Liver (tissue), 9 donors: Measurements from ENCODE around the gene USHBP1. TPM values are rescaled to one million over a fixed set of nuclear protein-coding genes. Genes with fewer than 3 reads are reported as not detected.

Source experiments
- DNase-seq: peaks from one replicate; pipeline ENCODE4 v3.0.0-alpha.2; 2017; ENCODE audit warnings: low spot score
- H3K27ac ChIP-seq, 2 donors: one replicate each; pipeline ENCODE4 v1.7.0; 2013; ENCODE audit warnings: inconsistent platforms in 2 of 2, low read length in 2 of 2, control low read depth in 1 of 2, low read depth in 1 of 2, mild to moderate bottlenecking in 1 of 2
- H3K27me3 ChIP-seq, 4 donors: one replicate each; pipeline versions ENCODE4 v1.6.1 to v1.7.0; 2013; ENCODE audit warnings: low read length in 3 of 4, inconsistent platforms in 1 of 4, mild to moderate bottlenecking in 1 of 4, moderate library complexity in 1 of 4; ENCODE audit not compliant: control insufficient read depth in 4 of 4, insufficient read depth in 4 of 4
- H3K36me3 ChIP-seq, 4 donors: one replicate each; pipeline versions ENCODE4 v1.6.1 to v1.7.0; 2013; ENCODE audit warnings: low read length in 3 of 4, mild to moderate bottlenecking in 3 of 4, low read depth in 1 of 4, moderate library complexity in 1 of 4; ENCODE audit not compliant: control insufficient read depth in 4 of 4, insufficient read depth in 3 of 4
- H3K4me1 ChIP-seq, 4 donors: one replicate each; pipeline versions ENCODE4 v1.6.1 to v1.7.0; 2013; ENCODE audit warnings: low read length in 3 of 4, mild to moderate bottlenecking in 3 of 4, moderate library complexity in 1 of 4; ENCODE audit not compliant: control insufficient read depth in 4 of 4, insufficient read depth in 4 of 4
- H3K4me3 ChIP-seq, 3 donors: one replicate each; pipeline versions ENCODE4 v1.6.1 to v1.7.0; 2013; ENCODE audit warnings: low read length in 3 of 3, control low read depth in 1 of 3, low read depth in 1 of 3, mild to moderate bottlenecking in 1 of 3
- H3K9ac ChIP-seq, 2 donors: one replicate each; pipeline ENCODE4 v1.7.0; 2013; ENCODE audit warnings: low read length in 2 of 2, mild to moderate bottlenecking in 2 of 2, moderate library complexity in 2 of 2, control low read depth in 1 of 2, low read depth in 1 of 2
- H3K9me3 ChIP-seq, 4 donors: one replicate each; pipeline versions ENCODE4 v1.6.1 to v1.7.0; 2013; ENCODE audit warnings: low read length in 3 of 4; ENCODE audit not compliant: control insufficient read depth in 4 of 4
- ATF3 ChIP-seq: IDR thresholded peaks from 2 replicates; pipeline ENCODE4 v1.6.1; 2016; ENCODE audit warnings: antibody characterized with exemption
- CTCF ChIP-seq: fragments of 150-350 bp; IDR thresholded peaks from 2 replicates; pipeline ENCODE4 v1.5.1; 2017; ENCODE audit warnings: improper control_type of control experiment, low read depth, low read length; ENCODE audit not compliant: missing input control
- EGR1 ChIP-seq, 2 donors: IDR thresholded peaks; 2 replicates each; pipeline ENCODE4 v1.6.1; 2016 to 2018; ENCODE audit warnings: antibody characterized with exemption in 2 of 2, low read depth in 2 of 2
- GABPA ChIP-seq, 2 donors: IDR thresholded peaks in 1 of 2; conservative IDR thresholded peaks in 1 of 2; 2 replicates each; pipeline ENCODE4 v1.6.1; 2016; ENCODE audit warnings: antibody characterized with exemption in 2 of 2, mild to moderate bottlenecking in 1 of 2, moderate library complexity in 1 of 2
- HNF4A ChIP-seq, 2 donors: conservative IDR thresholded peaks; 2 replicates each; pipeline ENCODE4 v1.6.1; 2016; ENCODE audit warnings: antibody characterized with exemption in 2 of 2, mild to moderate bottlenecking in 2 of 2
- HNF4G ChIP-seq: IDR thresholded peaks from 2 replicates; pipeline ENCODE4 v1.6.1; 2016; ENCODE audit warnings: antibody characterized with exemption
- JUND ChIP-seq, 2 donors: IDR thresholded peaks; 2 replicates each; pipeline ENCODE4 v1.6.1; 2016; ENCODE audit warnings: antibody characterized with exemption in 2 of 2
- NR2F2 ChIP-seq: IDR thresholded peaks from 2 replicates; pipeline ENCODE4 v1.6.1; 2016; ENCODE audit warnings: antibody characterized with exemption
- RAD21 ChIP-seq, 2 donors: IDR thresholded peaks; 2 replicates each; pipeline ENCODE4 v1.6.1; 2016; ENCODE audit warnings: antibody characterized with exemption in 2 of 2, mild to moderate bottlenecking in 2 of 2
- RXRA ChIP-seq, 2 donors: IDR thresholded peaks; 2 replicates each; pipeline ENCODE4 v1.6.1; 2017 to 2018; ENCODE audit warnings: antibody characterized with exemption in 2 of 2, mild to moderate bottlenecking in 1 of 2
- SP1 ChIP-seq: IDR thresholded peaks from 2 replicates; pipeline ENCODE4 v1.6.1; 2018; ENCODE audit warnings: antibody characterized with exemption, mild to moderate bottlenecking
- TAF1 ChIP-seq: conservative IDR thresholded peaks from 2 replicates; pipeline ENCODE4 v1.6.1; 2016; ENCODE audit warnings: antibody characterized with exemption, mild to moderate bottlenecking
- YY1 ChIP-seq: IDR thresholded peaks from 2 replicates; pipeline ENCODE4 v1.6.1; 2016; ENCODE audit warnings: antibody characterized with exemption, mild to moderate bottlenecking
- whole genome bisulfite sequencing: extraction: QIAGEN DNeasy Blood & Tissue Kit; methylation state at CpG from one replicate; pipeline ENCODE4 v1.1.7; 2013; 5-methylcytosine and 5-hydroxymethylcytosine counted together
- polyA plus RNA-seq, 2 donors: library from polyadenylated mRNA; stranded (reverse) in 1 of 2; unstranded in 1 of 2; fragments of 200-250 nt in 1 of 2; fragments of >200 nt in 1 of 2; fragmentation: Nextera tagmentation in 1 of 2; extraction: Ambion mirVana in 1 of 2; gene quantifications; one replicate each; pipeline versions ENCODE4 v1.2.1 to v1.2.3, GENCODE V29; 2013 to 2015
- total RNA-seq, 2 donors: library from RNA; depleted of rRNA; stranded (reverse); fragments of >200 nt; gene quantifications; one replicate each; pipeline ENCODE4 v1.2.3, GENCODE V29; 2014
- TF ChIP-seq, protein P1 (sequence below): IDR thresholded peaks from 2 replicates; pipeline ENCODE4 v1.6.1; 2016; ENCODE audit warnings: antibody characterized with exemption
- donor health status: healthy.
- donor health status: healthy.
- donor health status: healthy.
- donor health status: healthy.
- donor health status: healthy.

Gene USHBP1
- total and polyA plus RNA-seq, 4 donors, result 1.2 to 2.6 (median 1.9) TPM

- no peak for DNase-seq
- Histone ChIP-seq H3K9ac (peak overlapping the region in 1 of 2 donors; percentile 60), H3K4me1 (peaks cover 19 to 61% (median 56%) of the 10 kb centered on the region in 4 donors), H3K36me3 (no peaks in the 10 kb centered on the region), H3K4me3 (peak overlapping the region; percentile 75 to 89 (median 88)), H3K9me3 (no peaks in the 10 kb centered on the region), H3K27me3 (no peaks in the 10 kb centered on the region), H3K27ac (peak overlapping the region; percentile 81)
- WGBS, result 1% methylated on average over 100 of the region's 100 CpGs
- no peak for TF ChIP-seq RAD21 (IDR thresholded peaks at IDR 0.05)
- TF ChIP-seq EGR1 (IDR thresholded peaks at IDR 0.05; ENCODE audit: low read depth in 2 of 2), result no peak
- TF ChIP-seq, protein P1, sequence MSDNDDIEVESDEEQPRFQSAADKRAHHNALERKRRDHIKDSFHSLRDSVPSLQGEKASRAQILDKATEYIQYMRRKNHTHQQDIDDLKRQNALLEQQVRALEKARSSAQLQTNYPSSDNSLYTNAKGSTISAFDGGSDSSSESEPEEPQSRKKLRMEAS, result no peak
- TF ChIP-seq GABPA (IDR thresholded peaks at IDR 0.05 in 1 of 2, conservative IDR thresholded peaks at IDR 0.05 in 1 of 2), result no peak
- no peak for TF ChIP-seq HNF4A (conservative IDR thresholded peaks at IDR 0.05)
- TF ChIP-seq TAF1, result no peak
- TF ChIP-seq HNF4G, result no peak
- no peak for TF ChIP-seq ATF3
- no peak for TF ChIP-seq CTCF
Measured at GRCh38 chr19:17244618-17245534, 19.7 kb downstream of the USHBP1 start.

GRCh38 chr19:17243830-17244617 lies 20.5 kb downstream of the USHBP1 start:
- DNase-seq, result no peak
- no peaks in the 10 kb centered on the region for H3K9me3 ChIP-seq
- no peaks in the 10 kb centered on the region for H3K36me3 ChIP-seq
- peak overlapping the region; percentile 64 to 69 for H3K9ac ChIP-seq
- no peaks in the 10 kb centered on the region for H3K27me3 ChIP-seq
- peak overlapping the region; percentile 75 to 89 (median 88) for H3K4me3 ChIP-seq
- WGBS, result 8% methylated on average over 52 of the region's 52 CpGs
- no peak for TF ChIP-seq GABPA (IDR thresholded peaks at IDR 0.05 in 1 of 2, conservative IDR thresholded peaks at IDR 0.05 in 1 of 2)
- TF ChIP-seq, protein P1, result no peak
- TF ChIP-seq HNF4G, result peak; percentile 67
- peak; percentile 58 to 67 for TF ChIP-seq RXRA (IDR thresholded peaks at IDR 0.05)
- peak; percentile 88 to 89 for TF ChIP-seq HNF4A (conservative IDR thresholded peaks at IDR 0.05)
- TF ChIP-seq JUND (IDR thresholded peaks at IDR 0.05), result peak in 1 of 2 donors; percentile 2
- no peak for TF ChIP-seq EGR1 (IDR thresholded peaks at IDR 0.05; ENCODE audit: low read depth in 2 of 2)
- TF ChIP-seq NR2F2, result peak; percentile 52
- TF ChIP-seq CTCF, result no peak
- peak; percentile 70 for TF ChIP-seq YY1
- TF ChIP-seq ATF3, result no peak
- TF ChIP-seq SP1, result peak; percentile 29
- H3K27ac ChIP-seq, result peak overlapping the region; percentile 81
- peaks cover 19 to 65% (median 60%) of the 10 kb centered on the region in 4 donors for H3K4me1 ChIP-seq
